CD4-positive, alpha-beta T cell treated with Interleukin-17A for 1 hour (primary cell): ENCODE measurements around the gene NOCT.
A peak's percentile ranks its signal among the peaks of the same experiment; 100 is the strongest.
"Not testable (repeated sequence)": the region's sequence is repeated elsewhere in the genome, so short reads cannot be mapped to it uniquely, and the experiment has no call there.

ENCODE experiments used
- DNase-seq: peaks from one replicate; pipeline ENCODE4 v3.0.0-alpha.2; 2020

NOCT gene, protein sequence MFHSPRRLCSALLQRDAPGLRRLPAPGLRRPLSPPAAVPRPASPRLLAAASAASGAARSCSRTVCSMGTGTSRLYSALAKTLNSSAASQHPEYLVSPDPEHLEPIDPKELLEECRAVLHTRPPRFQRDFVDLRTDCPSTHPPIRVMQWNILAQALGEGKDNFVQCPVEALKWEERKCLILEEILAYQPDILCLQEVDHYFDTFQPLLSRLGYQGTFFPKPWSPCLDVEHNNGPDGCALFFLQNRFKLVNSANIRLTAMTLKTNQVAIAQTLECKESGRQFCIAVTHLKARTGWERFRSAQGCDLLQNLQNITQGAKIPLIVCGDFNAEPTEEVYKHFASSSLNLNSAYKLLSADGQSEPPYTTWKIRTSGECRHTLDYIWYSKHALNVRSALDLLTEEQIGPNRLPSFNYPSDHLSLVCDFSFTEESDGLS

DNA sequence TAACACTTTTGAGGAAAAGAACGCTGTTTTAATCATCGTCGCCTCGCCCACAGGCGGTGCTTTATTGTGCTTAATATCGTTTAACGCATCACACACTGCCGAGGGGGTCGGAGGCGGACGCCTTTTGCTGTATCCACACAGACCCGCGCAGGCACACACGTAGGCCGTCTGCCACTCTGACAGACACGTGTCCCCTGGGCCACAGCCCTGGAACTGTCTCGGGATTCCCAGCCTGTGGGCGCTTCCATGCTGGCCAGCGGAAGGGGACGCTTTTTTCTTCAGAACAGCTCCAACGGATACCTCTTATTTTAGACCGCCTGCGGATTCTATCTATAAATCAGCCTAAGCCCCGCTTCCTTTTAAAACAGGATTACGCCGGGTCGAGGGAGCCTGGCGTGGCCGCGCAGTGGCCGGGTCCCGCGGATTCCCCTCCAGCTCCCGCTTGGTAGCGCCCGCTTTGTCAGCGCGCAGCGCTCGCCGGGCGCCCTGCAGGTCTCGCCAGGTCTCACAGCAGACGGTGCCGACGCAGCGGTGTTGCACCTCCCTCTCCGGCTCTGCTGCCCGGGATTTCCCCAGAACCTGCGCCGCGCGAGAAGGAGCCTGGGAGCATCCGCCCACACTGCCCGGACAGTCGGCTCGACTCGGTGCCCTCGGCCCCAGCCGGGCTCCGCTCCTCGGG is at the start of gene NOCT:
TSS of gene NOCT (plus strand) at position 513 of the 679 bp plus-strand sequence. CDS start 201 bp downstream, outside the sequence.
- DNase-seq: peak; percentile 95

DNA sequence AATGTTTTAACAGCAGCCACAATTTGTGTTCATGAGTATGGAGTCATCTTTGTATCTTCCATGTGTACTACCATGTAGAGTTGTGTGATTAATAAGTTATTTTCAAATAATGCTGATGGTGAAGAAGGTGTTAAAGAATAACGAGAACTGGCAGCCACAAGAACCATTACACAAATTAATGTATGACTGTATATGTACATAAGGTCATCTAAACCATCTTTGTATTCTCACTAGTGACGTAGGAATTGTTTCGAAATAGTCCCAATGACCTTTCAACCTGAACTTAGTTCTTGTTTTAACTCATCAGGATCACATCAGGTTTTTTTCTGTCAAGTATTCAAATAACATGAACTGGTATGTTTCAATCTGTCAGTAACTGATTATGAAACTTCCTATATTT is 48.3 kb upstream of the NOCT start:
- DNase-seq: peak; percentile 32

DNA sequence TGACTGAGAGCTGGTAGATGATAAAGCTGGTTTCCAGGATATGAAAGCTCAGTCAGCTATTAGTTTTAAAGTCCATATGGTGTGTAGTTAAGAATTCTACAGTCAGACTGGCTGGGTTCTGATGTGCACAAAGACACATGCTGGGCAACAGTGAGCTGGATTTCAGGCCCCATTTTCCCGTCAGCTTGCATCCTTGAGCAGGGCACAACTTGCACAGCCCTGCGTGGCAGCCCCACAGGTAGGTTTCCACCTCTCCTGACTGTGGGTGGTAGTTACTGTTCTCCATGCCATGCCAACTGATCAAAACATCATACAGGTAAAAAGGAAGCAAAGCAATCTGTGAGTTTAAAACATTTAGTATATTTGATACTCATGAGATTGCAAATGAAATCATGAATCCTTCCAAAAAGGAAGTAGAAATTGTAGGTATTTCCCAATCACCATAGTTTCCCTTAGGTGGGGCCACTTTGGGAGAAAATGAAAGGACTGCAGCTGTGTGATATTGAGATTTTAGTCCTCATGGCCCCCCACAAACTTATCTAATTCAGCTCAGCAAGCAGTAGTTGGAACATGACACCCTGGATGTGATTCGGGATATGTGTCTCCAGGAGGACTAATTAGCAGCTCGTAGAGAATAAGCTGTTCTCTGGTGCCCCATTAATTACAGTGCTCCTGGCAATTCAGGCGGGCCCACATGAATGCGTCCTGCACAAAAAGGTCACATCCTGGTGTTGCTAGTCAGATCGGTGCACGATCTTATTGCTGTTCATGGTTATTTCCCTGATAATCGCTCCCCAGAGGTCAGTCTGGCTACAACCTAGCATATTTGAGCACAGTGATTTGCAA is 42.4 kb upstream of the NOCT start:
- no peak for DNase-seq

DNA sequence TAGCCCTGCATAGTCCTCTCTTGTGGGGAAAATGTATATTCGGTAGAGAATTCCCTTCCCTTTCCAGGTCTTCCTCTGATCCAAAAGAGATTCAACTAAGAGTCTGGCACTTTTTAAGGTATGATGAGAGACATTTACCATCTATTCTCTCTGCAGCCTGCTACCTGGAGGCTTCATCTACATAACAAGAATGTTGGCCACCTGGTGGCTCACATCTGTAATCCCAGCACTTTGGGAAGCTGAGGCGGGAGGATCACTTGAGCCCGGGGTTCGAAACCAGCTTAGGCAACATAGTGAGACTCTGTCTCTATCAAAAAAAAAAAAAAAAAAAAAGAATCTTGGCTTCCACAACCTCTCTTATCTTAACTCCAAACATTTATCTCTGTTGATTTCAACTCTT is 40.4 kb upstream of the NOCT start:
- no peak for DNase-seq

DNA sequence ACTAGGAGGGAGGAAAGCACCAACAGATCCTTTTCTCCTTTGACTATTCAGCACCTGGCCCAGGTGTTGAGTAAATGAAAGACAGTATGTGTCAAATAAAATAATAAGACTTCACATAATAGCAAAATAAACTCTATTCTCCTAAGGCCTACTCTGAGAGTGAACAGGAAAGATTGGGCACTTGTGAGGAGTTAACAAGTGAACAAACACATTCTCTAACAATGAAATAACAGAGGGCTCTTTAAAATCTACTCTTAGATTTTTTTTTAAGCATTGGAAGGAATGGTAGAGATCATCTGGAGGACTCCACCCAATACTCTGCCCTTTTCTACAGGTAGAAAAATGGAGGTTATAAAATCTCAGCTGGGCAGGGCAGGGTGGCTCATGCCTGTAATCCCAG is 39.1 kb upstream of the NOCT start:
- DNase-seq: no peak

GRCh38 chr4:138977524-138977923 is 38.1 kb upstream of the NOCT start:
- DNase-seq: no peak

- DNase-seq: no peak
These were observed 37.5 kb upstream of the NOCT start for GRCh38 chr4:138978028-138978585.

DNA sequence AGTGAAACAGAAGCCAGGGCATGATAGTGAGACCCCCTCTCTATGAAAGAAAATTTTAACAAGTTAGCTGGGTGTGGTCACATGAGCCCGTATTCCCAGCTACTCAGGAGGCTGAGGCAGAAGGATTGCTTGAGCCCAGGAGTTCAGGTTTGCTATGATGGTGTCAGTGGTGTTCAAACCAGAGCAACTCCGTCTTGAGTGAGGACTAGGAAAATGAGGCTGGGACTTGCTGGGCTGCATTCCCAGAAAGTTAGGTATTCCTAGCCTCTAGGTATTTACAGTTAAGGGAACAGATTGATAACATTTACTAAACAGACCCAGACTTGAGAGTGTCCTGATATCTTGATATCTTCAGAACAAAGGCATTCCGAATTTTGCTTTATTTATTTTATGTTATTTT is 37.0 kb upstream of the NOCT start:
- DNase-seq: no peak

DNA sequence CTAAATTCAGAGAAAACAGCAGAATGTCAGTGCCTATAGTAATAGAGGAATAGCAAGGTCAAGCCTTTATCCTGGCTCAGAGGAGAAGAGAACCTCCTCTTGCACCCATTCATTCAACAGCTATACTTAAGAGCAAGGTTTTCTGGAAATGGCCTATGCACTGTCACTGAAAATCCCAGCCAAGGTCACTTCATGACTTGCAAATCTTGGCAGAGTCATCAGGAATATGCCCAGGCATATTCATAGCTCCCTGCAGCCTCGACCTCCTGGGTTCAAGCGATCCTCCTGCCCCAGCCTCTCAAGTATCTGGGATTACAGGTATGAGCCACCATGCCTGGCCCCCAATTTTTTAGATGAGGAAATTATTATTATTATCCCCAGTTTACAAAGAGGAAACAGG is 35.8 kb upstream of the NOCT start:
- no peak for DNase-seq

DNA sequence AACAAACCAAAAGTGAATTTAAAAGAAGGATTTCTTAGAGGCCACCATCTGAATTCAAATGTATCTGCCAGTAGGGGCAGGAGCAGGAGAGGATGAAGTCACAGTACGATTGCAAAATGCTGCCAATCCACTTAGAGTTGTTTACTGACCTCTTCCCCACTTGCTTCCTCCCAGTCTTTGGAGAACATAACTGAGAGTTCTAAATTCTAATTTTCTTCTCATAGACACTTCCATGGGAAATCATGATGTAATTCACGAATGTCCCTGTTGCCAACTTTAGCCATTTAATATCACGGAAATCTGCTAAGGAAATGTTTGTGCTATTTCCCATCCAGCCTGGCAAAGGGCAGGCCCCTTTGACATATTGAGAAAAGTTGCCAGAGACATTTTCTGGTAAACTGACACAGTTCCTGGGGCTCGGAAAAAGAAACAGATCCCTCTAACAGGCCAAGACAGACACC is 33.6 kb upstream of the NOCT start:
- no peak for DNase-seq

DNA sequence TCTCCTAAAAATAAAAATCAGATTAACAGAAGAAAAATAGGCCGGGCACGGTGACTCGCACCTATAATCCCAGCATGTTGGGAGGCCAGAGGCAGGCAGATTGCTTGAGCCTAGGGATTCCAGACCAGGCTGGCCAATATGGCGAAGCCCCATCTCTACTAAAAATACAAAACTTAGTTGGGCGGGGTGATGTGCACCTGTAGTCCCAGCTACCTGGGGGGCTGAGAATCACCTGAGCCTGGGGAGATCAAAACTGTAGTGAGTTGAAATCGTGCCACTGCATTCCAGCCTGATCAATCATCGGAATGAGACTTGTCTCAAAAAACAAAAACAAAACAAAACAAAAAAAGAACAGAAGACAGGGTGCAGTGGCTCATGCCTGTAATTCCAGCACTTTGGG is 32.8 kb upstream of the NOCT start:
- DNase-seq: no peak

DNA sequence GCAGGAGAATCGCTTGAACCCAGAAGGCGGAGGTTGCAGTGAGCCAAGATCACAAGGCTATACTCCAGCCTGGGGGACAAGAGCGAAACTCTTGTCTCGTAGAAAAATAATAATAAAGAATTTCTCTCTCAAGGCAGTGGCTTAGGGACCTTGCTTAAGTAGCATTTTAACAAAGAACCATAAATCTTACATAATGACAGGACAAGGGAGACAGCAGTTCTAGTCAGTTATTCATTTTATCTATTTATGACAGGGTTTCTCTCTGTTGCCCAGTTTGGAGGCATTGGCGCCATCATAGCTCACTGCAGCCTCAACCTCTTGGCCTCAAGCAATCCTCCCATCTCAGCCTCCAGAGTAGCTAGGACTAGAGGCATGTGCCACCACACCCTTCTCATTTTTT is 31.9 kb upstream of the NOCT start:
- DNase-seq: no peak

DNA sequence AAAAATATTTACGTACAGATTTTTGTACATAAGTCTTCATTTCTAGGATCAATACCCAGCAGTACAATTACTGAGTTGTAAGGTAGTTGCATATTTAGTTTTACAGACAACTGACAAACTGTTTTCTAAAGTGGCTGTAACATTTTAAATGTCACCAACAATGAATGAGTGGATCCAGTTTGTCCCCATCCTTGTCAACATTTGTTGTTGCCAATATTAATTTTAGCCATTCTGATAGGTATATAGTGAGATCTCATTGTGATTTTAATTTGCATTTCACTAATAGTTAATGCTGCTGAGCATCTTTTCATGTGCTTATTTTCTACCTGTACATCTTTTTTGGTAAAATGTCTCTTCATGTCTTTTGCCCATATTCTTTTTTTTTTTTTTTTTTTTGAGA is 30.9 kb upstream of the NOCT start:
- DNase-seq: no peak

DNA sequence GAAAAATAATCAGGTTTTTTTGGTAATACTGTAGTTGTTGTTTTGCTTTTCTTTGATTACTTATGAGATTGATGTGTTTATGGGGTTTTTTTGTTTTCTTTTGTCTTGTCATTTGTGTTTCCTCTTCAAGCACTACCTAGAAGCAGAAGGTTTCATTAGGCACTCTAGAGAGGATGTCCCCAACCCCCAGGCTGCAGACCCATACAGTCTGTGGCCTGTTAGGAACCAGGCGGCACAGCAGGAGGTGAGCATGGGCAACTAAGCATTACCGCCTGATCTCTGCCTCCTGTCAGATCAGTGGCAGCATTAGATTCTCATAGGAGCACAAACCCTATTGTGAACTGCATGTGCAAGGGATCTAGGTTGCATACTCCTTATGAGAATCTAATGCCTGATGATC is 22.9 kb upstream of the NOCT start:
- no peak for DNase-seq

DNA sequence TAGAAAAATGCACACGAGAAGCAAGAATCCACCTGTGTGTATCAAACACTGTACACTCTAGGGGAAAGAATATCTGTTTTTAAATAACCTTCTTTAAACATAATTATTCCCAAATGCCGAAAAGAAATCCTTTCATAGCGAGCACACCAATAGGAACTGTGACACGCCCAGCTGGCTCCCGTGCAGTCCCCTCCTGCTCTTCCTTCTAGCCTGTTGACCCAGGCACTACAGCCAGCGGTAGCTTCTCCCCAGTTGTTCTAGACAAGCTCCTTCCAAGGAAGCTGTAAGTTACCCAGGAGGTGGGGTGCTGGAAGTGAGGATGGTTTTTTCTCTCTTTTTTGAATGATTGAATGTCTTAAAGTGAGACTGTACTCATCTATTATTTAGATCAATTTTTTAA is 19.5 kb upstream of the NOCT start:
- DNase-seq: no peak

DNA sequence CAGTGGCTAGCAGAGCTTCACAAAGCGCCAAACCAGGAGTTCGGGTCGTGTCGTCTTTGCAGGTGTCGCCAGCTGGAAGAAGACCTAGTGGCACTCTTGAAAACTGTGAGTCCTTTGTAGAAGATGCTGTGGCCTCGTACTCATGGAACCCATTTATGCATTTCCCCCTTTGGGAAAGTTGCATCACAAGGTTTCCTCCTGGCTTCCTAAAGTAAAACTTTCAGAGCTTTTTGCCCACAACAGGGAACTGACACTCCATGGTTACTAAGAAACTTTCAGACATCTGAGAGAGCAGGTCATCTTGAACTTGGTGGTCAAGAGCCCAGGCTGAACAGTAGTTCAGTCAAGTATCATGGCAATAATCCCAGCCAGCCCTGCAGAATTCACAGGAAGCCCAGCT is 15.9 kb upstream of the NOCT start:
- DNase-seq: no peak

GRCh38 chr4:139000134-139000533 is 15.4 kb upstream of the NOCT start:
- not testable (repeated sequence) for DNase-seq

GRCh38 chr4:139001430-139001829 is 14.2 kb upstream of the NOCT start:
- DNase-seq: not testable (repeated sequence)

- DNase-seq: not testable (repeated sequence)
These were observed 11.9 kb upstream of the NOCT start for GRCh38 chr4:139003668-139004067.

GRCh38 chr4:139005774-139006173 is 9.8 kb upstream of the NOCT start:
- no peak for DNase-seq

DNA sequence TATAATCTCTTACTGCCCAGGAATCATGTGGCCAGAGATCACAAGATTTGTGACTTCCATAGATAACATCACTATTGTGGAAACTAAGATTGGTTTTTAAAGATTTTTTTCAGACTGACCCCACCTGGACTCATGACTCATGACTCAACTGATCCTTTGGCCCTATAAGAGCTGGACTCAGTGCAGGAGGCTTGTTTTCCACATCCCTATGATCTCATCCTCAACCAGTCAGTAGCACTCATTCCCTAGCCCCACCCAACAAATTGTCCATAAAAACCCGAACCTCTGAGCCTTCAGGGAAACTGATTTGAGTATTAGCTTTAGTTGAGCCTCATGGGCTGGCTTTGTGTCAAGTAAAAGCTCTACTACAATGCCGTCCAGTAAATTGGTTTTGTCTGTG is 7.9 kb upstream of the NOCT start:
- DNase-seq: no peak

DNA sequence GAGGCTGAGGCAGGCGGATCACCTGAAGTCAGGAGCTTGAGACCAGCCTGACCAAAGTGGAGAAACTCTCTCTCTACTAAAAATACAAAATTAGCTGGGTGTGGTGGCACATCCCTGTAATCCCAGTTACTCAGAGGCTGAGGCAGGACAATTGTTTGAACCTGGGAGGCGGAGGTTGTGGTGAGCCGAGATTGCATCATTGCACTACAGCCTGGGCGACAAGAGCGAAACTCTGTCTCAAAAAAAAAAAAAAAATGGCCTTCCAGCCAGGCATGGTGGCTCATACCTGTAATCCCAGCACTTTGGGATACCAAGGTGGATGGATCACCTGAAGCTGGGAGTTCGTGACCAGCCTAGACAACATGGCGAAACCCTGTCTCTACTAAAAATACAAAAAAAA is 7.3 kb upstream of the NOCT start:
- not testable (repeated sequence) for DNase-seq

- no peak for DNase-seq
These were observed 5.9 kb upstream of the NOCT start for GRCh38 chr4:139009702-139010101.
